22Rv1 (cell line): ENCODE data around the gene MET.

Source experiments
- CTCF ChIP-seq: fragments of 450-650 bp; IDR thresholded peaks from 2 replicates; pipeline ENCODE4 v1.5.1; 2017; ENCODE audit warnings: mild to moderate bottlenecking
- ZFX ChIP-seq: fragments of 450-650 bp; IDR thresholded peaks from 2 replicates; pipeline ENCODE4 v1.6.1; 2017; ENCODE audit warnings: antibody characterized with exemption, borderline replicate concordance

GRCh38 chr7:116717137-116717536 lies 45.1 kb downstream of the MET start:
- TF ChIP-seq CTCF (no peak), ZFX (no peak)
